Left colon (tissue), 2 donors: ENCODE measurements around the gene OXA1L. TPM values are rescaled to one million over a fixed set of nuclear protein-coding genes. Genes with fewer than 3 reads are reported as not detected.
"Not testable (repeated sequence)": the region's sequence is repeated elsewhere in the genome, so short reads cannot be mapped to it uniquely, and the experiment has no call there.

ENCODE experiments used
- ATAC-seq: fragments of 200-7000 bp; cut with Tn5 transposase; one replicate; pipeline ENCODE4 v1.9.1; 2020; ENCODE audit warnings: mild to moderate bottlenecking, moderate library complexity
- DNase-seq, 2 donors: peaks; one replicate each; pipeline ENCODE4 v3.0.0-alpha.2; 2020
- intact Hi-C, 2 donors: fragments of 100-400 bp; cut with DNase I in 1 of 2; cut with micrococcal nuclease in 1 of 2; formaldehyde crosslinking; loops; one replicate each; pipeline versions ENCODE4 v1.11.2 to v1.14.0; 2022; cut with DNase I, micrococcal nuclease
- total RNA-seq, 2 donors: library from RNA; stranded (reverse); fragmentation: NEBNext Ultra II Directional; extraction: Animal tissue kit (Norgen Biotek cat#: 25700); gene quantifications; one replicate each; pipeline ENCODE4 v1.2.1, GENCODE V29; 2021
- donor health status: DM: no; HTN: no; CAD: no.
- donor health status: DM: yes; HTN: yes; CAD: no.

The OXA1L gene
- total RNA-seq, 2 donors from 2014 or later = 81.7 to 125 TPM

- DNase-seq (no peak), ATAC-seq (no peak)
- intact Hi-C loops = no loop called here
Measured at GRCh38 chr14:22793976-22794375, 27.5 kb downstream of the OXA1L start.

GRCh38 chr14:22794551-22794951 lies 28.1 kb downstream of the OXA1L start:
- ATAC-seq (no peak), DNase-seq (no peak)
- intact Hi-C loops = no loop called here

- intact Hi-C loops = no loop called here
- ATAC-seq (no peak), DNase-seq (no peak)
Measured at GRCh38 chr14:22796087-22796707, 29.7 kb downstream of the OXA1L start.

DNA sequence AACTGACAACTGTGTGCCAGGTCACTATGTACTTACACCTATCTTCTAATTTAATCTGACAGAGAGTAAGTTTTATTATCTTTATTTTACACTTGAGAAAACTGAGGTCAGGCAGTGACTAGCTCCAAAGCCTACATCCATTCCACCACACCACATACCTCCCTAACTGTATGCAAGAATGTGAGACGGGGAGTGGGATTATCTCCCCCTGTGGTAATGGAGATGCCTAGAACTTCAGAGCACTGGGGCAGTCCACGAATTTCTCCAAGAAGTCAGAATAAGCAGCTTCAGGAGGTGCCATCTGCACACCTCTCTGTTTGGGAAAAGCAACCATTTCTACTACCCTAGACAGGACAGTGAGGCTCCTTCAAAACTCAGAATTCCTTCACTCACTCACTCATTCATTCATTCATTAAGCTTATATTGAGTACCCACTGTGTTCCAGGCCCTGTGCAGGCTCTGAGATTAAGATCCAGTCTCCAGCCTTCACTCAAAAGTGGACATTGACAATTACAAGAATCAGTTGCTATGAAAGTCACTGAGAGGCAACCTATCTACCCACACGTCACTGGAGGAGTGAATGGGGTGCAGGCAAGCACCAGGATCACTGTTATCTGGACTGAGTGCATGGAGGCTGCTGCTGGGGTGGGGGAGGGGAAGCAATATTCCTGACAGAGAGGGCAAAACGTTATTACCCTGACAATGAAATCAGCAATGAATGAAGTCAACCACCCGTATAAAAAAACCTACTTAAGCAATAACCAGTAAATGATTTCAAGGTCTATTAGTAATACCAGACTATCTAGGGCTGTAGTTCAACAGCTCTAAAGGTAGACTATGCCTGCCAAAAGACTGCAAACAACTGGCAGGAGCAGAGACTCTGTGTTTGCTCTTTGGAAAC lies 30.8 kb downstream of the OXA1L start:
- DNase-seq (no peak), ATAC-seq (no peak)
- intact Hi-C loops = no loop called here

DNA sequence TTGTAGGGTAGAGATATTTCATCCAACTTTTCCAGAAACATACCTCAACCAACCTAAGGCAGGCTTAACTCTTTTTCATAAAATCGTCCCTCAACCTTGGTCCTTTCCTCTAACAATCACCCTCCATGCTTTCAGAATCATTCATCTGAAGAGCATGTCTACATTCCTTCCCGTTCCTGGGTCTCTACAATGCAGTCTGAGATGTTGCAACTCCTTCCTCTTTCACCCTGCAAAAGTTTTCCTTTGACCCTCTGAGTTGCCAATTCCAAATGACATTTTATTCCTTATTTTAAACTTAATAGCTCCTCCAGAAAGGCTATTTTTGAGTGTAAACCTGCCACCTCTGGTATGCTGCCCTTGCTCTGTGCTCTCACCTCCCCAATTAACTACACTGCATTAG lies 32.0 kb downstream of the OXA1L start:
- no peak for ATAC-seq
- intact Hi-C loops = no loop called here
- DNase-seq = no peak

DNA sequence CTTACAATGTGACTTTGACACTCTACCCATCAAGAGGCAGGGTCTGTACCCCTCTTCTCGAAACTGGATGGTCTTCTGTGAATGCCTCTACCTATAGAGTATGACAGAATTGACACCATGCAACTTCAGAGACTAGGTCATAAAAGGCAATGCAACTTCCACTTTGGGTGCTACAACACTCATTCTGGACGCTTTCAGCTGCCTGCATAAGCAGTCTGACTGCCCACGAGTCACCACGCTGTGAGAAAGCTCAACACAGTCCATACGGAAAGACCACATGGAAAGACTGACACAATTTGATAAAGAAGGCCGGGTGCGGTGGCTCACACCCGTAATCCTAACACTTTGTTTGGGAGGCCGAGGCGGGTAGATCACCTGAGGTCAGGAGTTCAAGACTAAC lies 33.9 kb downstream of the OXA1L start:
- ATAC-seq = no peak
- no peak for DNase-seq
- intact Hi-C loops = no loop called here

- intact Hi-C loops = no loop called here
- ATAC-seq (no peak), DNase-seq (no peak)
Measured at GRCh38 chr14:22801716-22802115, 35.2 kb downstream of the OXA1L start.

- no peak for DNase-seq
- no peak for ATAC-seq
- intact Hi-C loops = no loop called here
Measured at GRCh38 chr14:22802860-22803686, 36.6 kb downstream of the OXA1L start.

- DNase-seq (no peak), ATAC-seq (no peak)
- intact Hi-C loops = no loop called here
Measured at GRCh38 chr14:22803687-22803974, 37.1 kb downstream of the OXA1L start.

DNA sequence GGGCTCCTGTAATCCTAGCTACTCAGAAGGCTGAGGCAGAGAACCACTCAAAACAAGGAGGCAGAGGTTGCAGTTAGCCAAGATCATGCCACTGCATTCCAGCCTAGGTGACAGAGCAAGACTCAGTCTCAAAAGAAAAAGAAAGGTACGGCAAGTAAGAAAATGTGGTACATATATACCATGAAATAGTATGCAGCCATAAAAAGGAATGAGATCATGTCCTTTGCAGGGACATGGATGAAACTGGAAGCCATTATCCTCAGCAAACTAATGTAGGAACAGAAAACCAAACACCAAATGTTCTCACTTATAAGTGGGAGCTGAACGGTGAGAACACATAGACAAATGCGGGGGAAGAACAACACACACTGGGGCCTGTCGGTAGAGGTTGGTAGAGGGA lies 38.7 kb downstream of the OXA1L start:
- intact Hi-C loops, ATAC-seq, DNase-seq: not testable (repeated sequence)

- ATAC-seq (peak; percentile 79), DNase-seq (no peak)
- intact Hi-C loops = no loop called here
Measured at GRCh38 chr14:22807432-22808087, 41.1 kb downstream of the OXA1L start.

DNA sequence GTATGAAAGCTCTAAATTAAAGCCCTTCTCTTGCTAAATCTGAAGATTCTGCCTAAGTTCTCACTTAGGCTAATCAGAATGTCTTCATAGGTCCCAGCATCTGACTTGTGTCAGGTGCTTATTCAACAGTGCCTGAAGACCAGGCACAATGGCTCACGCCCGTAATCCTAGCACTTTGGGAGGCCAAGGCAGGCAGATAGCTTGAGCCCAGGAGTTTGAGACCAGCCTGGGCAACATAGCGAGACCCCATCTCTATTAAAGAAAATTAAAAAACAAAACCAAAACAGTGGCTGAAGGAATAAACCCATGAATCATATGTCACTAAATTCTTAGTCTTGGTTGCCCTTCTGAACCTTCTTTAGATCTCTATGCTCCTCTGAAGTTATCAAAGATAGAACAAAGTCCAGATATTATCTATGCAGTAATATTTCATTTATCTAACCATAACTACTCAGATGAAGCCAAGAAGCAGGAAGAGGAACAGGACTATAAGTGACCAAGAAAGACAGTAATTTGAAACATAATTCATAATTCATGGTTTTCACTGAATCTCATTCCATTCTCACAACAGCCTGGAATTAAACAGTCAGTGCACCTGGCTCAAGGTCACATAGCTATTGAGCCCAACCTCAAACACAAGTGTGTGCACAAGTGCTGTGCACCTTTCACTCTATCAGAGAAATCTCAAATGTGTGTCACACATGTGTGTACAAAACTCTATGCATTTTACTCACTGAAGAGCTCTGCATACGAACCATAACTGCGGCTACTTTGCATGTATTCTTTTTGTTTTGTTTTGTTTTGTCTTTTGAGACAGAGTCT lies 42.1 kb downstream of the OXA1L start:
- ATAC-seq = peak; percentile 77

DNA sequence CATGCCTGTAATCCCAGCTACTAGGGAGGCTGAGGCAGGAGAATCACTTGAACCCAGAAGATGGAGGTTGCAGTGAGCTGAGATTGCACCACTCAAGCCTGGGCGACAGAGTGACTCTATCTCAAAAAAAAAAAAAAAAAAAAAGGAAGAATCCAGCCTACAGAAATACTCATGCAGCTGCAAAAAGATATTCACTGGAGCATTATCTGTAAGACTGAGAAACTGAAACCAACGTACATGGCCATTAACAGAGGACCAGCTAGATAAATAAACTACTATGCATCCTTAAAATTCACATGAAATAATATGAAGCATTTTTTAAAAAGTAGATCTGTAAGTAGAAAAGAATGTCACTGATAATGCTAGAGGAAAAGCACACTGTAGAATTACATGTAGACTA lies 45.2 kb downstream of the OXA1L start:
- ATAC-seq (no peak), DNase-seq (no peak)
- intact Hi-C loops = no loop called here

More for the DNA sequence above, 42.1 kb downstream of the OXA1L start:
- intact Hi-C loops = no loop called here
- no peak for DNase-seq

GRCh38 chr14:22812744-22813143 lies 46.3 kb downstream of the OXA1L start:
- ATAC-seq (no peak), DNase-seq (no peak)
- intact Hi-C loops = no loop called here

- intact Hi-C loops = no loop called here
- DNase-seq (no peak), ATAC-seq (no peak)
Measured at GRCh38 chr14:22813145-22813544, 46.7 kb downstream of the OXA1L start.

DNA sequence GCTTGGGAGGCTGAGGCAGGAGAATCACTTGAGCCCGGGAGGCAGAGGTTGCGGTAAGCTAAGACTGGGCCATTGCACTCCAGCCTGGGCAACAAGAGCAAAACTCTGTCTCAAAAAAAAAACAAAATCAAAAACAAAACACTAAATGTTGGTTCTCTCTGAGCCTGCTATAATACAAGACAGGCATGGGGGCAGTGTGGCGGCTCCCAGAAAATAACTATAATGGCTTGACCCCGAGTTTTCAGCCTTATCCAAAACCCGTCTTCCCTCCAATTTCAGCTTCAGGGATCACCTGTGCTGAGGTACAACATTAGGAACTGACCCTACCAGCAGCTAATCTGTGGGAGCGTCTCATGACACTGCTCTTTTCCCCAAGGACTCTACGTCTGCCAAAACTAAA lies 47.9 kb downstream of the OXA1L start:
- no peak for ATAC-seq
- intact Hi-C loops = no loop called here

GRCh38 chr14:22814941-22815713 lies 48.6 kb downstream of the OXA1L start, which contains the start of gene SLC7A7:
Gene SLC7A7 (minus strand): TSS chr14:22815435. CDS start chr14:22813398, 2,037 bp downstream.
- peak; percentile 76 for ATAC-seq
- DNase-seq = peak in 1 of 2 donors; percentile 19
- intact Hi-C loops = no loop called here

More for the DNA sequence above, 47.9 kb downstream of the OXA1L start:
- DNase-seq = no peak
